BE2C (cell line): ENCODE results near the gene DSPP. TPM values are rescaled to one million over a fixed set of nuclear protein-coding genes. Genes with fewer than 3 reads are reported as not detected.

ENCODE experiments used
- DNase-seq: peaks from one replicate; pipeline ENCODE4 v3.0.0-alpha.2; 2020
- H3K27me3 ChIP-seq: fragments of 250-450 bp; sonication (Bioruptor Pico); 2 replicates; pipeline ENCODE4 v1.5.1; 2020; ENCODE audit warnings: mild to moderate bottlenecking
- H3K36me3 ChIP-seq: fragments of 250-450 bp; sonication (Bioruptor Pico); 2 replicates; pipeline ENCODE4 v1.5.1; 2020; ENCODE audit warnings: mild to moderate bottlenecking
- H3K4me1 ChIP-seq: fragments of 250-450 bp; sonication (Bioruptor Pico); 2 replicates; pipeline ENCODE4 v1.5.1; 2020
- H3K4me3 ChIP-seq: 2 replicates; pipeline ENCODE4 v1.5.1; 2011; ENCODE audit warnings: low read depth, low read length
- H3K9me3 ChIP-seq: fragments of 250-450 bp; sonication (Bioruptor Pico); 2 replicates; pipeline ENCODE4 v1.5.1; 2020
- polyA plus RNA-seq: library from polyadenylated mRNA; unstranded; fragments of >200 nt; gene quantifications from one replicate; pipeline ENCODE4 v1.2.1, GENCODE V29; 2012; ENCODE audit warnings: low read depth, missing spikeins; ENCODE audit not compliant: insufficient read length, insufficient read depth
- TF ChIP-seq, protein P1 (sequence below): IDR thresholded peaks from 2 replicates; pipeline ENCODE4 v1.5.1; 2012; ENCODE audit warnings: mild to moderate bottlenecking, low read depth, low read length

Gene DSPP
- 0.17 TPM for polyA plus RNA-seq

DNA sequence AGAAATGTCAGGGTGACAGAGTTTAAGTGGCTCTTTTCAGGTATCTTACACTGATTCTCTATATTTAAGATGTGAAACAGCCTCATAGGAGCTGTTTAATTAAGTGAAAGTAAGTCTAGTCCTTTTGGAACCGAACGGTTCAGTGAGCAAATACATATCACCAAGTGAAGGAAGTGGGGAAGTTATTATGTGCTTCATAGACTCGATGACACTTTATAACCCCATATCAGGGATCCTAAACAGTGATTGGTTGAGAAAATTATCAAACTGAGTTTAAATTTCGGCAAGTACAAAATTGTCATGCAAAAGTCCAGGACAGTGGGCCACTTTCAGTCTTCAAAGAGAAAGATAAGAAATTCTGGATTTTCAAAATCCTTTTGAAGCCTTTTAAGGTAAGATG, at the start of gene DSPP:
Gene DSPP, plus strand, starts transcription at position 301 of the 400 bp plus-strand sequence. CDS start 2,380 bp downstream, outside the sequence.
- Histone ChIP-seq H3K4me1 (no peaks in the 10 kb centered on the region), H3K9me3 (no peaks in the 10 kb centered on the region), H3K36me3 (no peaks in the 10 kb centered on the region), H3K27me3 (no peaks in the 10 kb centered on the region; the same call in 1 of the 2 replicates), H3K4me3 (no peak within 1 kb of the TSS)
- DNase-seq = no peak
- TF ChIP-seq, protein P1, sequence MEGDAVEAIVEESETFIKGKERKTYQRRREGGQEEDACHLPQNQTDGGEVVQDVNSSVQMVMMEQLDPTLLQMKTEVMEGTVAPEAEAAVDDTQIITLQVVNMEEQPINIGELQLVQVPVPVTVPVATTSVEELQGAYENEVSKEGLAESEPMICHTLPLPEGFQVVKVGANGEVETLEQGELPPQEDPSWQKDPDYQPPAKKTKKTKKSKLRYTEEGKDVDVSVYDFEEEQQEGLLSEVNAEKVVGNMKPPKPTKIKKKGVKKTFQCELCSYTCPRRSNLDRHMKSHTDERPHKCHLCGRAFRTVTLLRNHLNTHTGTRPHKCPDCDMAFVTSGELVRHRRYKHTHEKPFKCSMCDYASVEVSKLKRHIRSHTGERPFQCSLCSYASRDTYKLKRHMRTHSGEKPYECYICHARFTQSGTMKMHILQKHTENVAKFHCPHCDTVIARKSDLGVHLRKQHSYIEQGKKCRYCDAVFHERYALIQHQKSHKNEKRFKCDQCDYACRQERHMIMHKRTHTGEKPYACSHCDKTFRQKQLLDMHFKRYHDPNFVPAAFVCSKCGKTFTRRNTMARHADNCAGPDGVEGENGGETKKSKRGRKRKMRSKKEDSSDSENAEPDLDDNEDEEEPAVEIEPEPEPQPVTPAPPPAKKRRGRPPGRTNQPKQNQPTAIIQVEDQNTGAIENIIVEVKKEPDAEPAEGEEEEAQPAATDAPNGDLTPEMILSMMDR = no peak

DNA sequence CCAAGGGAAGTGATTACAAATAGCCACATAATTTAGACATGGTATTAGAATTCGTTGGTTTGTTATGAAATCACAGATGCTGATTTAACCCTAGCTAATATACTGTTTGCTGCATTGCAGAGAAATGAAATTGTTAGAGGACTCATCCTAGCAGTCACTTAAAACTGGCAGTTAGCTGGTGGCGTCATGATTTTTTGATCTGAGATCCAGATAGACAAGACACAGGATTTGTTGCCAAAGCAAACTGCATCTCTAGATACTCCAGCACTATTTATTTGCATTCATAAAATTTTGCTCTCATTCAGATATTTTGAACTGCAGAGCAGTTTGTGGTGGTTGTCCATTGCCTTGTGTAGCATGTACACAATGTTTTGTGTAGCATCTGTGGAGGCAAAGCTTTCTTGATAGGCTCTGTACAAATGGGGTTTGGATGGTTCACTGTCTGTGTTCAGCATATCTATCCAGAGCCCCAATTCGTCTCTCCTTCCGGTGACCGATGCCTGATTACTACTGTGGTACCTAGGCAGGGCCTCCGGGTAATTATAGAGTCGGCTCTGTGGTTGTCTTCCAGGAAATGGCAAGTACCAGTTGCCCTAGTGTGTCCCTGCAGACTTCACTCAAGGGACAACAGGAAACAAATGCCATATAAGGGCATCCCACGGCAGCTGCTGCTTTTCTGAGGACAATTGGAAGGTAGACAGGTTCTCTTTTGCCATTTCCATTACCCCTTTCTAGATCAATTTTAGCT, 49.1 kb upstream of the DSPP start:
- Histone ChIP-seq H3K27me3 (no peaks in the 10 kb centered on the region), H3K4me3 (no peak overlapping the region), H3K9me3 (no peaks in the 10 kb centered on the region), H3K4me1 (peaks cover 7% of the 10 kb centered on the region; the same call in 1 of the 2 replicates), H3K36me3 (no peaks in the 10 kb centered on the region)
- TF ChIP-seq, protein P1 = no peak
- DNase-seq = peak; percentile 68

DNA sequence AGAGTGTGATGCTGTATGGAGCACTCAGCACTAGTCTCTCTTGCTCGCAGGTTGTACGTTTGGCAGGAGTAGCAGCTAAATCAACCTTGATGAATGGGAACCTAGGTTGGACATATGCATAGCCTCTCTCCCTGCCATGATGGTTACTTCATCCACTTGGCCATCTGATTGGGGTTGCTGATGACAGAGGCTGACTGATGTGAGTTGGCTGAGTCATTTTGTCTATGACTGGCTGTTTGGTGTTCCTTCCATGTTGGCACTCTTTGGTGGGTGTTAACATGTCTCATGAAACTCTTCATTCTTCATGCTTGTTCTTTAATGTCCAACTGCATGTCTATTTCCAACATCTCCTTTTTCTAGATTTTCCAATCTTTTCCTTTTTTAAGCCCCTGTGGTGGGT, 47.5 kb upstream of the DSPP start:
- H3K36me3 ChIP-seq = no peaks in the 10 kb centered on the region
- H3K9me3 ChIP-seq = no peaks in the 10 kb centered on the region
- no peak overlapping the region for H3K4me3 ChIP-seq
- DNase-seq = no peak
- H3K4me1 ChIP-seq = peaks cover 7% of the 10 kb centered on the region; the same call in 1 of the 2 replicates
- H3K27me3 ChIP-seq = no peaks in the 10 kb centered on the region
- TF ChIP-seq, protein P1 = no peak

DNA sequence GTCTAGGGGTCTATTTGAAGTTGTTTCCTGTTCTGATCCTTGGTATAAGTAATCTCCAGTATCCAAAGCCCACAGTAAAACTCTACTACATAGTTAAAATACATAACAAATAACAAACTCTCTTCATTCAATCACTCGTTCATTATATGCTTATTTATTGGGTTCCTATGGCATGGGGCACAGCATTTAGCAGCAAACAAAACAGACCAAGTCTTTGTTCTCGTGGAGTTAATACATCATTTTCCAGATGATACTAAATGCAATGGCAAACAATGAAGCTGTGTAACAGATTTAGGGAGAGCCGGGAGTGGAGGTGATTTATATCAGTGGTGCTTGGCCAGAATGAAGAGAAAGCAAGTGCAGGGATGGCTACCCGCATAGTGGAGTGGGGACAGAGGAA, 42.6 kb upstream of the DSPP start:
- Histone ChIP-seq H3K4me1 (no peaks in the 10 kb centered on the region), H3K4me3 (no peak overlapping the region), H3K27me3 (no peaks in the 10 kb centered on the region), H3K36me3 (no peaks in the 10 kb centered on the region), H3K9me3 (no peaks in the 10 kb centered on the region)
- no peak for DNase-seq
- TF ChIP-seq, protein P1 = no peak

DNA sequence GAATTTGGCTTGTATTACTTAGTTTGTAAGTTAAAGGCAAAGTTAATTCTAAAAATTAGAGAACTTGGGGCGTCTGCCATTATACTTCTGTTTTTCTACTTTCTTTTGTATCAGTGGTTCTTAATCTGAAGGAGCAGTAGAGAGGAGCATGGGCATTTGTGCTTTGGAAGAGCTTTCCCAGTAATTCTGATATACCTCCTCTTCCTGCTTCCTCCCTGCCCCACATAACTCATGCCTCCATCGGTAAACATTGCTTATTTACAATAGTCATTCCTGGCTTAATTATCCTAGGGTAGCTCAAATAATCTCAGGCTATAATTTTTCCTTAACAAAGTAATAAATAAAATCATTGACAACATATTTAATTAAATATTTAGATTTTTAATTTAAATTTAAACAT, 42.1 kb upstream of the DSPP start:
- no peaks in the 10 kb centered on the region for H3K4me1 ChIP-seq
- H3K9me3 ChIP-seq = no peaks in the 10 kb centered on the region
- DNase-seq = no peak

DNA sequence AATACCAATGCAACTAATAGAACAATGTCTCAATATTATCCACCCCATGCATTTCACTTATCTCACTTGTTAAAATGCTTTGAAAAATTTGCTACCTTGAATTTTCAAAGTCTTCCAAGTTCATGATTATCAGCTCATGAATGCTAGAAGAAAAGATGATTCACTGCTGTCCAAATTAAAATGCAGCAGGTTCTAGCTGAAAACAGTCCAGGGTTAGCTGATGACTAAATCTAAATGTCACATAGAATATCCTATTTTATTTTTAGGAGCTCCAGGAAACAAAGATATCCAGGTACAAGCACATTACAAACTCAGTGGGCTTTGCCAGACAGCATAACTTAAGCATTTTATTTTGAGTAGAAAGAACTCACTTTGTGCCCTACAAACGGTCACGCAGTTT, 41.1 kb upstream of the DSPP start:
- H3K4me1 ChIP-seq = no peaks in the 10 kb centered on the region
- TF ChIP-seq, protein P1 = no peak
- no peak overlapping the region for H3K4me3 ChIP-seq
- no peaks in the 10 kb centered on the region for H3K27me3 ChIP-seq
- no peaks in the 10 kb centered on the region for H3K36me3 ChIP-seq
- DNase-seq = no peak
- no peaks in the 10 kb centered on the region for H3K9me3 ChIP-seq

More for the DNA sequence above, 42.1 kb upstream of the DSPP start:
- TF ChIP-seq, protein P1 = no peak
- no peaks in the 10 kb centered on the region for H3K27me3 ChIP-seq
- no peak overlapping the region for H3K4me3 ChIP-seq
- no peaks in the 10 kb centered on the region for H3K36me3 ChIP-seq
